ENCODE data around the gene APOL4.
"Not testable (repeated sequence)": the region's sequence is repeated elsewhere in the genome, so short reads cannot be mapped to it uniquely, and the experiment has no call there.

Gene APOL4

DNA sequence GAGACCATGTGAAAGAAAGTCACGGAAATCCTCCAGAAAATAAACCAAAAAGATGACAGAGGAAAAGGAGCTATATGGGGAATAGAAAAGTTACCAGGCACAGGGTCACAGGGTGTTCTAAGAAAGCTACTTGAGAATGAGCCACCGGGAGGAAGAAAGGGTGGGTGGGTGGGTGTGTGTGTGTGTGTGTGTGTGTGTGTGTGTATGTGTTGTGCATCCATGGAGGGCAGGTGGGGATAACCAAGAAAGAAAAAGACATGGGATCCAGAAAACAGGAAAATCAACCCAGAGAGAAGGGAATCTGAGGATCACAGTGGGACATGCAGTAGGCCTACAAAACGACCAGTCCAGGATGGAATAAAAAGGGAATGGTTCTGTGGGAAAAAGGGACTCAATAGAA, 34.0 kb upstream of the APOL4 start:
- no peak overlapping the region for H3K4me3 ChIP-seq (ENCODE audit: low read depth, low read length)
- TF ChIP-seq, protein P1, sequence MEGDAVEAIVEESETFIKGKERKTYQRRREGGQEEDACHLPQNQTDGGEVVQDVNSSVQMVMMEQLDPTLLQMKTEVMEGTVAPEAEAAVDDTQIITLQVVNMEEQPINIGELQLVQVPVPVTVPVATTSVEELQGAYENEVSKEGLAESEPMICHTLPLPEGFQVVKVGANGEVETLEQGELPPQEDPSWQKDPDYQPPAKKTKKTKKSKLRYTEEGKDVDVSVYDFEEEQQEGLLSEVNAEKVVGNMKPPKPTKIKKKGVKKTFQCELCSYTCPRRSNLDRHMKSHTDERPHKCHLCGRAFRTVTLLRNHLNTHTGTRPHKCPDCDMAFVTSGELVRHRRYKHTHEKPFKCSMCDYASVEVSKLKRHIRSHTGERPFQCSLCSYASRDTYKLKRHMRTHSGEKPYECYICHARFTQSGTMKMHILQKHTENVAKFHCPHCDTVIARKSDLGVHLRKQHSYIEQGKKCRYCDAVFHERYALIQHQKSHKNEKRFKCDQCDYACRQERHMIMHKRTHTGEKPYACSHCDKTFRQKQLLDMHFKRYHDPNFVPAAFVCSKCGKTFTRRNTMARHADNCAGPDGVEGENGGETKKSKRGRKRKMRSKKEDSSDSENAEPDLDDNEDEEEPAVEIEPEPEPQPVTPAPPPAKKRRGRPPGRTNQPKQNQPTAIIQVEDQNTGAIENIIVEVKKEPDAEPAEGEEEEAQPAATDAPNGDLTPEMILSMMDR (IDR thresholded peaks at IDR 0.05; ENCODE audit: low read depth, low read length, missing control alignments) = no peak
- no peak for DNase-seq (ENCODE audit: low read depth)

- TF ChIP-seq, protein P1 (IDR thresholded peaks at IDR 0.05; ENCODE audit: low read depth, low read length, missing control alignments) = no peak
- H3K4me3 ChIP-seq (ENCODE audit: low read depth, low read length) = no peak overlapping the region
- no peak for DNase-seq (ENCODE audit: low read depth)
These were observed 33.3 kb upstream of the APOL4 start for GRCh38 chr22:36234919-36235318.

- no peak overlapping the region for H3K4me3 ChIP-seq (ENCODE audit: low read depth, low read length)
- DNase-seq (ENCODE audit: low read depth) = no peak
- TF ChIP-seq, protein P1 (IDR thresholded peaks at IDR 0.05; ENCODE audit: low read depth, low read length, missing control alignments) = no peak
These were observed 32.6 kb upstream of the APOL4 start for GRCh38 chr22:36234213-36234612.

DNA sequence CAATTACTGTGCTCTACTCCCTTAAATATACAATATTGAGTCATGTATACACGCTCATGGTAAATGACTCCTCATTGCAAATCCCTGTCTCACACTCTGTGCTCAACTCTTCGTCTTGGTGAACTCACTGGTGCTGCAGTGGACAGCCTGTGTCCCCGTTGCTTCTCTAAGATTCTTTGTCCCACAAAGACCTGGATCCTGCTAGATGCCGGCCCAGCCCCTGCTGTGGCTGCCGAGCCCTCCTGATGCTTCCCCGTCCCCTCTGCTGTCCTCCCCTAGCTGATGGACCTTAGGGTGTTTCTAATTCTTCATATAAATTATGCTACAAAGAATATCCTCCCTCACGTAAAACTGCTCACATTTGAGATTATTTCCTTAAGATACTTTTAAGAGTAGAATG, 32.2 kb upstream of the APOL4 start:
- H3K4me3 ChIP-seq (ENCODE audit: low read depth, low read length) = no peak overlapping the region
- TF ChIP-seq, protein P1 (IDR thresholded peaks at IDR 0.05; ENCODE audit: low read depth, low read length, missing control alignments) = no peak
- DNase-seq (ENCODE audit: low read depth) = no peak

GRCh38 chr22:36232715-36233401, 31.2 kb upstream of the APOL4 start:
- no peak for DNase-seq (ENCODE audit: low read depth)
- TF ChIP-seq, protein P1 (IDR thresholded peaks at IDR 0.05; ENCODE audit: low read depth, low read length, missing control alignments) = no peak

GRCh38 chr22:36231051-36231450, 29.4 kb upstream of the APOL4 start:
- not testable (repeated sequence) for H3K4me3 ChIP-seq (ENCODE audit: low read depth, low read length); DNase-seq (ENCODE audit: low read depth)

More at GRCh38 chr22:36232715-36233401, 31.2 kb upstream of the APOL4 start:
- no peak overlapping the region for H3K4me3 ChIP-seq (ENCODE audit: low read depth, low read length)

DNA sequence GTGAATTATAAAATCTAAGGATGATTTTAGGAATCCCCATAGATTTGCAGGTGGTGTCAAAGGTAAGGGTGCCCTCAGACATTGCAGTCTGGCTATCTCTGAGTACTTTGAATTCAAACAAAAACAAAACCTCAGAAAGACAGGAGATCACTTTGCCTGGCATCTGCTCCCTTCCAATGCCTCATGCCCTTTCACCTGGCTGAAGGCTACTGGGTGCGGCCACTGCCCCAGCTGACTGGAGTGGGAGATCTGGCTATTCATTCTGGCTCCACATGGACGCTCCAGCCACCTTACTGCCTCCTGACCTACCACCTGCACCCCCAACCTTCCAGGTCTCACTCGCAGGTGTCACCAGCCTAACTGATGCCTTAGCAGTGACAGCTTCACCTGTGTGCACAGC, 28.0 kb upstream of the APOL4 start:
- DNase-seq (ENCODE audit: low read depth); H3K4me3 ChIP-seq (ENCODE audit: low read depth, low read length): not testable (repeated sequence)

DNA sequence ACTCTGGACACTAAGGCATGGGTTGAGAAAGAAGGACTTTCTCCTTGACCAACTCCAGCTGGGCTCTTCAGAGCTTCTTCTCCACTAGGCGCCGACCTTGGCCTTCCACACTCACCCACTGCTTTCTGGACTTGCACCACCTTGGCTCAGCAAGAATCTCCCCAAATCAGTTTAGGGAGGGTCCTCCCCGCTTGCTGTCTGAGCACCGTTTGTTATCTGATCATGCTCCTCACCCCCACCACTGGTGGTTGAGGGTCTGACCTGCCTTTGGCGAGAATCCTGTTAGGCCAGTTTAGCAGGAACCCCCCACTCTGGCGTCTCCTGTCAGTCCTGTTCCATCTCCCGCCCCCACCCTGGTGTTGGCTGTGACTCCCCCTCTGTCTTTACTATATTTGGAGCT, 27.3 kb upstream of the APOL4 start:
- no peak for DNase-seq (ENCODE audit: low read depth)
- H3K4me3 ChIP-seq (ENCODE audit: low read depth, low read length) = no peak overlapping the region
- TF ChIP-seq, protein P1 (IDR thresholded peaks at IDR 0.05; ENCODE audit: low read depth, low read length, missing control alignments) = no peak

DNA sequence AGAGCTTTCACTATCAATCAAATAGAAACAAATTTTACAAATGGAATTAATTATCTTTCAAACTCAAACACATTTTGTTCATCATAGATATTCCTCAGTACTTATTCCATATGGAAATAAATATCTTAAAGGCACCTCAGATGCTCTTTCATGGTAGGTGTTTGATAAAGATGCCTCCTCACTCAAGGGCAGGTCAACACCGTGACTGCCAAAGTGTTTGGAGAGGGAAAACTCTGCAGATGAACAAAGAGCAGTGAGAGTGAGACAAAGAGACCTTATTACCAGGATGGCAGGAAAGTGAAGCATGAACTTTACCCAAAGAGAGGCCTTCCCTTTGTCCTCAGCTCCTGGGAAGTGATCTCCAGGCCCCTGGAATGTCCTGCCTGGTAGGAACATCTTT, 26.8 kb upstream of the APOL4 start:
- H3K4me3 ChIP-seq (ENCODE audit: low read depth, low read length); DNase-seq (ENCODE audit: low read depth): not testable (repeated sequence)
